K562 (cell line): ENCODE results near the gene TMEM187. TPM values are rescaled to one million over a fixed set of nuclear protein-coding genes. Genes with fewer than 3 reads are reported as not detected.
A peak's percentile ranks its signal among the peaks of the same experiment; 100 is the strongest.

Source experiments
- ATAC-seq: fragments of 200-7000 bp; cut with Tn5 transposase; 3 replicates; pipeline ENCODE4 v1.9.1; 2020; ENCODE audit warnings: moderate library complexity
- BruUV-seq: library from RNA; stranded (reverse); fragments of 400-500 nt; replicated peaks from 2 replicates; lab custom pipeline; 2021; lab: Mats Ljungman, UMichigan
- CTCF ChIA-PET: fragments of 300-600 bp; formaldehyde crosslinking; extraction: SDS; loops from one replicate; lab custom pipeline; 2021; ENCODE audit warnings: low intra/inter-chr PET ratio; lab: Yijun Ruan, JAX
- POLR2A ChIA-PET: fragments of 300-600, 350-650 bp; sonication (Branson Sonifier 250); formaldehyde crosslinking; extraction: SDS; loops from one replicate; lab custom pipeline; 2021; ENCODE audit warnings: antibody characterized with exemption, inconsistent platforms; lab: Yijun Ruan, JAX
- DNase-seq, 4 experiments: peaks; one replicate each; pipeline versions ENCODE4 v3.0.0 to v3.0.0-alpha.2; 2011 to 2018; ENCODE audit warnings: low spot score in 3 of 4, mixed read lengths in 3 of 4; ENCODE audit errors: extremely low read depth in 1 of 4
- FAIRE-seq: peaks from 2 replicates; lab custom pipeline; 2011; peaks lifted over from hg19 to GRCh38; lab: Jason Lieb, UNC
- H2AFZ ChIP-seq: 2 replicates; pipeline ENCODE4 v1.6.0; 2011; ENCODE audit warnings: low read depth, low read length, control low read depth, inconsistent platforms
- H3K27ac ChIP-seq: fragments of 200-600 bp; 3 replicates; pipeline ENCODE4 v1.8.0; 2011; ENCODE audit warnings: low read depth, mild to moderate bottlenecking, control low read depth, inconsistent platforms, low read length, moderate library complexity, mixed read lengths; ENCODE audit errors: extremely low read depth
- H3K27me3 ChIP-seq, 2 experiments: fragments of 300-600 bp in 1 of 2; 2 replicates in 1 of 2; 3 replicates in 1 of 2; pipeline versions ENCODE4 v1.6.0 to v1.8.0; 2011; ENCODE audit warnings: inconsistent platforms in 2 of 2, low read length in 2 of 2, mild to moderate bottlenecking in 1 of 2, mixed read lengths in 1 of 2, moderate library complexity in 1 of 2; ENCODE audit not compliant: control insufficient read depth in 2 of 2, insufficient read depth in 2 of 2
- H3K36me3 ChIP-seq: fragments of 300-600 bp; 3 replicates; pipeline ENCODE4 v1.8.0; 2011; ENCODE audit warnings: mild to moderate bottlenecking, low read length, inconsistent platforms; ENCODE audit not compliant: control insufficient read depth, insufficient read depth
- H3K4me1 ChIP-seq, 2 experiments: fragments of 200-600 bp in 1 of 2; replicated peaks in 1 of 2; 2 replicates in 1 of 2; 3 replicates in 1 of 2; pipeline versions ENCODE4 v1.5.1 to v1.8.0; 2011; ENCODE audit warnings: inconsistent platforms in 2 of 2, low read length in 2 of 2, mild to moderate bottlenecking in 1 of 2, mixed read lengths in 1 of 2, moderate library complexity in 1 of 2; ENCODE audit not compliant: control insufficient read depth in 2 of 2, insufficient read depth in 2 of 2
- H3K4me2 ChIP-seq: 2 replicates; pipeline ENCODE4 v1.6.1; 2011; ENCODE audit warnings: low read length, control low read depth, inconsistent platforms, mixed read lengths; ENCODE audit not compliant: insufficient read depth
- H3K4me3 ChIP-seq: fragments of 200-600 bp; sonication (generic), shearing (Covaris generic); 2 replicates; pipeline ENCODE4 v1.5.1; 2016; ENCODE audit warnings: control low read depth, inconsistent platforms
- H3K79me2 ChIP-seq: fragments of 200-600 bp; 3 replicates; pipeline ENCODE4 v1.8.0; 2011; ENCODE audit warnings: low read length, inconsistent platforms; ENCODE audit not compliant: control insufficient read depth, insufficient read depth
- H3K9ac ChIP-seq, 2 experiments: 2 replicates each; pipeline versions ENCODE4 v1.6.0 to v1.6.1; 2011; ENCODE audit warnings: low read depth in 2 of 2, low read length in 2 of 2, control low read depth in 1 of 2, inconsistent platforms in 1 of 2, mild to moderate bottlenecking in 1 of 2, mixed read lengths in 1 of 2; ENCODE audit not compliant: insufficient read depth in 1 of 2
- H3K9me1 ChIP-seq: one replicate; pipeline ENCODE4 v1.6.0; 2011; ENCODE audit warnings: inconsistent platforms, mild to moderate bottlenecking, low read length, moderate library complexity; ENCODE audit not compliant: control insufficient read depth, insufficient read depth
- H3K9me3 ChIP-seq: replicated peaks from 2 replicates; pipeline ENCODE4 v1.5.1; 2011; ENCODE audit warnings: low read depth, low read length, inconsistent platforms; ENCODE audit not compliant: control insufficient read depth, insufficient read depth
- H4K20me1 ChIP-seq: replicated peaks from 2 replicates; pipeline ENCODE4 v1.6.1; 2011; ENCODE audit warnings: low read length, inconsistent platforms, mixed read lengths; ENCODE audit not compliant: control insufficient read depth, insufficient read depth
- POLR2G ChIP-seq: fragments of 200-400 bp; formaldehyde crosslinking; IDR thresholded peaks from 2 replicates; pipeline ENCODE4 v1.6.1; 2017; ENCODE audit warnings: low read depth, mild to moderate bottlenecking, antibody characterized with exemption, low read length, moderate library complexity
- RBFOX2 ChIP-seq: fragments of 200-400 bp; formaldehyde crosslinking; IDR thresholded peaks from 2 replicates; pipeline ENCODE4 v1.6.1; 2017; ENCODE audit warnings: low read depth, mild to moderate bottlenecking, low read length, moderate library complexity
- WGBS: fragments of 100-300 bp; shearing (Covaris generic); methylation state at CpG from one replicate; pipeline ENCODE4 v1.1.6; 2016; ENCODE audit warnings: low coverage, mixed read lengths; ENCODE audit not compliant: insufficient coverage; ENCODE audit errors: missing lambda C conversion rate; 5-methylcytosine and 5-hydroxymethylcytosine counted together
- in situ Hi-C: fragments of 300-500 bp; cut with MboI; formaldehyde crosslinking; loops from 4 replicates; pipeline ENCODE4 v1.15.0; 2018; ENCODE audit warnings: inconsistent platforms, mixed read lengths
- intact Hi-C: fragments of 100-400 bp; cut with micrococcal nuclease; formaldehyde crosslinking; loops from 2 replicates; pipeline ENCODE4 v1.14.2; 2022
- polyA plus RNA-seq, 8 experiments: library from polyadenylated mRNA; depleted of rRNA in 4 of 8; stranded (reverse) in 5 of 8; unstranded in 3 of 8; fragments of >200 nt; fragmentation: Nextera tagmentation in 2 of 8; fragmentation: Illumina TruSeq in 1 of 8; extraction: Ambion mirVana in 2 of 8; extraction: Trizol in 1 of 8; gene quantifications; 2 replicates each; pipeline versions ENCODE4 v1.2.1 to v1.2.3, GENCODE V29; 2011 to 2014; ENCODE audit warnings: inconsistent platforms in 1 of 8, missing spikeins in 1 of 8
- total RNA-seq, 7 experiments: library from RNA; depleted of rRNA in 6 of 7; stranded (reverse); fragments of >200 nt in 6 of 7; fragmentation: Illumina TruSeq in 2 of 7; extraction: Trizol in 2 of 7; gene quantifications; 2 replicates each; pipeline versions ENCODE4 v1.2.1 to v1.2.3, GENCODE V29; 2011 to 2021; ENCODE audit warnings: low replicate concordance in 1 of 7
- TF ChIP-seq, protein P1 (sequence below): fragments of 450-650 bp; formaldehyde crosslinking; IDR thresholded peaks from 2 replicates; pipeline ENCODE4 v1.4.0; 2020; ENCODE audit warnings: mild to moderate bottlenecking, moderate library complexity

TMEM187 gene
- total and polyA plus RNA-seq, 9 of the 15 experiments (the other 6 are each of a cell fraction or from before 2014, with no cell fraction given), result 0.13 to 6.4 (median 1.6) TPM

DNA sequence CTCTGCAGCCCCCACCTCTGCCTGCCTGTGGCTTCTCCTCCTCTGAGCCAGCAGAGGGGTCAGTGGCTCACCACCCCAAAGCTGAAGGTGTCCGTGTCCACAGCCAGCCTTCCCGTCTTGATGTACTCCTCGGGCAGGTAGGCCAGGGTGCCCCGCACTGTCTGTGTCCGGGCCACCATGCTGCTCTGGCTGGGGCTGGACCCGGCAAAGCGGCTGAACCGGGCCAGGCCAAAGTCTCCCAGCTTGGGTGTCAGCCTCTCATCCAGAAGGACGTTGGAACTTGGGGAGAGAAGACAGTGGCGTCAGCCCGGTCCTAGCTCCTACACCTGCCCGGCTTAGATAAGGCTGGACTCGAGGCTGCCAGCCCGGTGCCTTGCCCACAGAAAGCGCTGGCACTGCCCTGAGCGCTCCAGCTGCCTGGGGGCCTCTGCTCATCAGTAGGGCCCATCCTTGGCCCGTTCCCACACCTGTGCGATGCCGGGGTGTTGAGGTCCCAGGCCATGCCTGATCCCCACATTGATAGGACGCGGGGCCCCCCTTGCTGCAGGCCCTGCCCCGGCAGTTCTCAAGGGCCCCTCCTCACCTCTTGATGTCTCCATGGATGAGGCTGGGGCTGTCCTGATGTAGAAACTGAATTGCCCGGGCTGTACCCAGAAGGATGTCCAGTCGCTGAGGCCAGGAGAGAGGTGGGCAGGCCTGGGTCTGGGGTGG is 44.0 kb downstream of the TMEM187 start:
- no peak for DNase-seq
- Histone ChIP-seq H3K9ac (peak overlapping the region in 1 of 2 experiments; percentile 55; a peak in 2 of 4 replicates), H3K9me3 (no peaks in the 10 kb centered on the region), H3K27ac (no peak overlapping the region), H3K9me1 (no peaks in the 10 kb centered on the region), H3K4me1 (peaks cover 16 to 85% of the 10 kb centered on the region in 2 experiments), H3K4me3 (no peak overlapping the region), H3K4me2 (no peak overlapping the region), H2AFZ (no peak overlapping the region), H4K20me1 (no peaks in the 10 kb centered on the region; the same call in 1 of the 2 replicates), H3K27me3 (no peaks in the 10 kb centered on the region), H3K79me2 (peaks cover 58% of the 10 kb centered on the region), H3K36me3 (peaks cover 72% of the 10 kb centered on the region)
- CTCF ChIA-PET, result interaction anchor here (0.6 kb wide), 1 partner anchor 437 kb away, joined by 3 read pairs; no protein-coding TSS in a partner anchor
- ATAC-seq, result no peak
- peak; percentile 61 for TF ChIP-seq POLR2G
- peak; percentile 75 for TF ChIP-seq RBFOX2
- TF ChIP-seq, protein P1, sequence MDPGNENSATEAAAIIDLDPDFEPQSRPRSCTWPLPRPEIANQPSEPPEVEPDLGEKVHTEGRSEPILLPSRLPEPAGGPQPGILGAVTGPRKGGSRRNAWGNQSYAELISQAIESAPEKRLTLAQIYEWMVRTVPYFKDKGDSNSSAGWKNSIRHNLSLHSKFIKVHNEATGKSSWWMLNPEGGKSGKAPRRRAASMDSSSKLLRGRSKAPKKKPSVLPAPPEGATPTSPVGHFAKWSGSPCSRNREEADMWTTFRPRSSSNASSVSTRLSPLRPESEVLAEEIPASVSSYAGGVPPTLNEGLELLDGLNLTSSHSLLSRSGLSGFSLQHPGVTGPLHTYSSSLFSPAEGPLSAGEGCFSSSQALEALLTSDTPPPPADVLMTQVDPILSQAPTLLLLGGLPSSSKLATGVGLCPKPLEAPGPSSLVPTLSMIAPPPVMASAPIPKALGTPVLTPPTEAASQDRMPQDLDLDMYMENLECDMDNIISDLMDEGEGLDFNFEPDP (CRISPR knock-in tag), result no peak
- WGBS, result 98% methylated on average over 12 of the region's 24 CpGs
- no TSS peak for BruUV-seq
- in situ Hi-C loops (no loop called here), intact Hi-C loops (no loop called here)
- FAIRE-seq, result no peak
- POLR2A ChIA-PET, result interaction anchor here (0.9 to 1.9 kb wide), 3 partner anchors 14 to 44 kb away, joined by 3 to 12 read pairs (median 4); partner anchors contain the start of gene TMEM187
